GM23248 (cell line): Measurements from ENCODE around the gene PHACTR2. TPM values are rescaled to one million over a fixed set of nuclear protein-coding genes. Genes with fewer than 3 reads are reported as not detected.

Experiments
- DNase-seq: peaks from one replicate; pipeline ENCODE4 v3.0.0-alpha.2; 2015
- H2AFZ ChIP-seq: fragments of 200-600 bp; sonication (generic); 2 replicates; pipeline ENCODE4 v1.6.1; 2016; ENCODE audit warnings: antibody characterized with exemption
- H3F3A ChIP-seq: fragments of 200-600 bp; sonication (generic); 2 replicates; pipeline ENCODE4 v1.6.1; 2016; ENCODE audit warnings: mild to moderate bottlenecking, antibody characterized with exemption, mixed run types; ENCODE audit not compliant: insufficient read depth
- H3K27ac ChIP-seq: fragments of 200-600 bp; sonication (generic); 2 replicates; pipeline ENCODE4 v1.5.1; 2016; ENCODE audit warnings: mild to moderate bottlenecking
- H3K27me3 ChIP-seq: fragments of 200-600 bp; sonication (generic); replicated peaks from 2 replicates; pipeline ENCODE4 v1.6.1; 2016; ENCODE audit warnings: mild to moderate bottlenecking; ENCODE audit not compliant: insufficient read depth
- H3K36me3 ChIP-seq: fragments of 200-600 bp; sonication (generic); 2 replicates; pipeline ENCODE4 v1.6.1; 2016; ENCODE audit warnings: low read depth, mild to moderate bottlenecking
- H3K4me1 ChIP-seq: fragments of 200-600 bp; sonication (generic); 2 replicates; pipeline ENCODE4 v1.6.1; 2016; ENCODE audit warnings: mild to moderate bottlenecking; ENCODE audit not compliant: insufficient read depth
- H3K4me2 ChIP-seq: fragments of 200-600 bp; sonication (generic); one replicate; pipeline ENCODE4 v1.6.1; 2016; ENCODE audit warnings: mild to moderate bottlenecking; ENCODE audit not compliant: unreplicated experiment
- H3K4me3 ChIP-seq: fragments of 200-600 bp; sonication (generic); 2 replicates; pipeline ENCODE4 v1.5.1; 2016; ENCODE audit warnings: mild to moderate bottlenecking
- H3K79me2 ChIP-seq: fragments of 200-600 bp; sonication (generic); 2 replicates; pipeline ENCODE4 v1.6.1; 2016; ENCODE audit warnings: mild to moderate bottlenecking; ENCODE audit not compliant: insufficient read depth
- H3K9ac ChIP-seq: fragments of 200-600 bp; sonication (generic); 2 replicates; pipeline ENCODE4 v1.6.1; 2016; ENCODE audit warnings: mild to moderate bottlenecking
- H3K9me2 ChIP-seq: fragments of 200-600 bp; sonication (generic); 2 replicates; pipeline ENCODE4 v1.6.1; 2016; ENCODE audit warnings: mixed run types, mild to moderate bottlenecking, moderate library complexity; ENCODE audit not compliant: insufficient read depth
- H3K9me3 ChIP-seq: fragments of 200-600 bp; sonication (generic); one replicate; pipeline ENCODE4 v1.6.1; 2017; ENCODE audit warnings: low read depth
- H4K20me1 ChIP-seq: fragments of 200-600 bp; sonication (generic); 2 replicates; pipeline ENCODE4 v1.6.0; 2016; ENCODE audit not compliant: insufficient read depth
- EZH2 ChIP-seq: fragments of 200-600 bp; sonication (generic); IDR thresholded peaks from 2 replicates; pipeline ENCODE4 v1.6.1; 2018; ENCODE audit warnings: antibody characterized with exemption, mild to moderate bottlenecking; ENCODE audit not compliant: insufficient read depth, poor library complexity, severe bottlenecking
- EZH2phosphoT487 ChIP-seq: fragments of 200-600 bp; sonication (generic); IDR thresholded peaks from 2 replicates; pipeline ENCODE4 v1.6.1; 2018; ENCODE audit warnings: antibody characterized with exemption, moderate library complexity, mild to moderate bottlenecking, low read depth; ENCODE audit not compliant: insufficient read depth
- WGBS, 2 experiments: methylation state at CpG; one replicate each; pipeline ENCODE4 v1.1.6; 2015 to 2017; ENCODE audit warnings: low lambda C conversion rate in 2 of 2, low coverage in 1 of 2; ENCODE audit errors: missing lambda C conversion rate in 2 of 2; 5-methylcytosine and 5-hydroxymethylcytosine counted together
- in situ Hi-C: fragments of 300-500 bp; cut with MboI; formaldehyde crosslinking; loops from 2 replicates; pipeline ENCODE4 v1.15.0; 2020
- polyA plus RNA-seq: library from polyadenylated mRNA; unstranded; fragments of >200 nt; fragmentation: Nextera tagmentation; extraction: Ambion mirVana; gene quantifications from 2 replicates; pipeline ENCODE4 v1.2.1, GENCODE V29; 2016
- total RNA-seq: library from RNA; depleted of rRNA; stranded (reverse); fragments of >200 nt; shearing (Covaris generic); gene quantifications from 2 replicates; pipeline ENCODE4 v1.2.3, GENCODE V29; 2014

PHACTR2 gene
- total and polyA plus RNA-seq, 2 experiments from 2014 or later: 39.0 to 39.4 TPM

DNA sequence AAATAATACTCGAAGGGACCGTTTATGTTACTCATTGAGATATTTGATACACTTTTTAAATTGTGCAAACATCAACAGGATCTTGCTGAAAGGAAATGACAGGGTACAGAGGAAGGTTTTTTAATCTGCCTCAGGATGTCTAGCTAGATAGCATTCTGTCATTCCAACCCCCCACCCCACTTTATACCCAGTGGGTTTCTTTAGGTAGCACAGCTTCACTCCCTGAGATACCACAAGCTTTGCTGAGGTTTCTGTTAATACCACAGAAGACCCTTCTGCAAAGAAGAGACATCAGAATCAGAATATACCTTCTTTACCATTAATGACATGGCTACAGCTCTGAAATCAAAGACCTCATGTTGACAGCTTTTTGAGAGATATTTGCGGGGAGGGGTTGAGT, 1.3 kb downstream of the PHACTR2 start:
- in situ Hi-C loops: loop anchor here (5.0 kb wide), 1 partner anchor 92 kb away; no protein-coding TSS in a partner anchor
- WGBS, 2 experiments: 1% methylated on average over 3 of the region's 3 CpGs
- Histone ChIP-seq H3K4me1 (peaks cover 44% of the 10 kb centered on the region), H3K79me2 (peaks cover 58% of the 10 kb centered on the region), H3K4me2 (peak overlapping the region; percentile 99), H4K20me1 (no peaks in the 10 kb centered on the region), H2AFZ (peak overlapping the region; percentile 82), H3K9me3 (no peaks in the 10 kb centered on the region), H3K36me3 (no peaks in the 10 kb centered on the region), H3K27ac (peak overlapping the region; percentile 83), H3K27me3 (no peaks in the 10 kb centered on the region), H3K9ac (peak overlapping the region; percentile 92), H3K9me2 (no peaks in the 10 kb centered on the region), H3K4me3 (peak overlapping the region; percentile 82), H3F3A (peaks cover 45% of the 10 kb centered on the region)
- TF ChIP-seq EZH2phosphoT487 (no peak), EZH2 (no peak)
- DNase-seq: no peak

DNA sequence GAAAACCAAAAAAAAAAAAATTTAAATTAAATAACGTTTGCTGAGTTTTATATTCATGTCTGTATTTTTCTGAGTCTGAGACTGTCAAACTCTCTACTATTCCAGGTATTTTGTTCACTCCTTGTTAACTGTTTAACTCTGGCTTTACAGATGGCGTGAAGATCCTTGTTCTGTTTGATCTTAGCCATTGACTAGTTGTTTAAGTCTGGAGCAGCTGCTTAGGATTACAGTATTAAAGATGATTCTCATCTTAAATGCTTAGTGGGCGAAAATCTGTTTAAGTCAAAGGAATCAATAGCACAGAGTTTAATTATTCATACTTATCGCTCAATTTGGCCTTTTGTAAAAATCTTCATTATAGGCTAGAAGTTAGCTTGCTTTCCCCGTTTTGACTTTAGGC, 2.4 kb downstream of the PHACTR2 start:
- DNase-seq: peak; percentile 50
- Histone ChIP-seq H3K27ac (peak overlapping the region; percentile 83), H3K9ac (peak overlapping the region; percentile 92), H3K9me2 (no peaks in the 10 kb centered on the region), H3K4me2 (peak overlapping the region; percentile 99), H3K27me3 (no peaks in the 10 kb centered on the region), H3F3A (peaks cover 34% of the 10 kb centered on the region), H3K79me2 (peaks cover 69% of the 10 kb centered on the region), H3K36me3 (no peaks in the 10 kb centered on the region), H3K9me3 (no peaks in the 10 kb centered on the region), H3K4me3 (peak overlapping the region; percentile 82), H3K4me1 (peaks cover 33% of the 10 kb centered on the region), H2AFZ (peak overlapping the region; percentile 82), H4K20me1 (no peaks in the 10 kb centered on the region)
- in situ Hi-C loops: no loop called here
- TF ChIP-seq EZH2 (no peak), EZH2phosphoT487 (no peak)
- 3 to 4% methylated on average over 5 of the region's 5 CpGs for WGBS, 2 experiments

GRCh38 chr6:143682805-143683204, 5.0 kb downstream of the PHACTR2 start:
- H3K4me2 ChIP-seq: no peak overlapping the region
- H3K9me2 ChIP-seq: no peaks in the 10 kb centered on the region
- H3K36me3 ChIP-seq: no peaks in the 10 kb centered on the region
- WGBS, 2 experiments: 95 to 96% methylated on average over 3 of the region's 3 CpGs
- no peak for TF ChIP-seq EZH2phosphoT487
- H3K9ac ChIP-seq: no peak overlapping the region
- no peak for DNase-seq
- H3K4me3 ChIP-seq: no peak overlapping the region
- in situ Hi-C loops: no loop called here
- no peaks in the 10 kb centered on the region for H3K27me3 ChIP-seq
- H3K9me3 ChIP-seq: no peaks in the 10 kb centered on the region
- H3K27ac ChIP-seq: no peak overlapping the region
- H2AFZ ChIP-seq: no peak overlapping the region
- peaks cover 89% of the 10 kb centered on the region for H3K79me2 ChIP-seq
- peaks cover 21% of the 10 kb centered on the region for H3K4me1 ChIP-seq
- H3F3A ChIP-seq: peaks cover 24% of the 10 kb centered on the region
- H4K20me1 ChIP-seq: no peaks in the 10 kb centered on the region

GRCh38 chr6:143684486-143684885, 6.7 kb downstream of the PHACTR2 start:
- Histone ChIP-seq H3K4me3 (no peak overlapping the region), H3K27me3 (no peaks in the 10 kb centered on the region), H3K36me3 (no peaks in the 10 kb centered on the region), H3K4me2 (no peak overlapping the region), H2AFZ (no peak overlapping the region), H3K27ac (no peak overlapping the region), H3F3A (peaks cover 16% of the 10 kb centered on the region), H4K20me1 (no peaks in the 10 kb centered on the region), H3K9me2 (no peaks in the 10 kb centered on the region), H3K9ac (no peak overlapping the region), H3K79me2 (peaks cover 93% of the 10 kb centered on the region), H3K4me1 (peaks cover 27% of the 10 kb centered on the region), H3K9me3 (no peaks in the 10 kb centered on the region)
- 91 to 96% methylated on average over 1 of the region's 1 CpG for WGBS, 2 experiments
- no peak for DNase-seq
- TF ChIP-seq EZH2phosphoT487 (no peak), EZH2 (no peak)
- in situ Hi-C loops: no loop called here

DNA sequence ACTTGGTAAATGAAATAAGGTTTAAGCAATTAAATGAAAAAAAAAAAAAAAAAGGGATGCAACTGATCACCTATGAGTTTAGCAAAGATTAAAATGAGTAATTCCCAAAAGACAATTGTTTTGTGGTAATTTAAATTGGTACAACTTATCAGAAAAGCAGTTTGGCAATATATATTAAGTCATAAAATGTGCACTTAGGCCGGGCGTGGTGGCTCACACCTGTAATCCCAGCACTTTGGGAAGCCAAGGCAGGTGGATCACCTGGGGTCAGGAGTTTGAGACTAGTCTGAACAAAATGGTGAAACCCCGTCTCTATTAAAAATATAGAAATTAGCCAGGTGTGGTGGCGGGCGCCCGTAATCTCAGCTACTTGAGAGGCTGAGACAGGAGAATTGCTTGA, 7.9 kb downstream of the PHACTR2 start:
- H3F3A ChIP-seq: peaks cover 14% of the 10 kb centered on the region
- DNase-seq: no peak
- H4K20me1 ChIP-seq: no peaks in the 10 kb centered on the region
- H2AFZ ChIP-seq: no peak overlapping the region
- H3K9me3 ChIP-seq: no peaks in the 10 kb centered on the region
- no peaks in the 10 kb centered on the region for H3K9me2 ChIP-seq
- H3K79me2 ChIP-seq: peaks cover 93% of the 10 kb centered on the region
- peaks cover 33% of the 10 kb centered on the region for H3K4me1 ChIP-seq
- in situ Hi-C loops: no loop called here
- no peak overlapping the region for H3K9ac ChIP-seq
- H3K4me3 ChIP-seq: no peak overlapping the region
- H3K27me3 ChIP-seq: no peaks in the 10 kb centered on the region
- H3K36me3 ChIP-seq: no peaks in the 10 kb centered on the region
- H3K27ac ChIP-seq: no peak overlapping the region
- TF ChIP-seq EZH2 (no peak), EZH2phosphoT487 (no peak)
- 97 to 99% methylated on average over 6 of the region's 6 CpGs for WGBS, 2 experiments
- H3K4me2 ChIP-seq: no peak overlapping the region
